HG02973 (cell line): Measurements from ENCODE around the gene ANTXR2.

Source experiments
- ATAC-seq: cut with Tn5 transposase; IDR thresholded peaks from one replicate; pipeline ENCODE4 v1.9.1; 2021; ENCODE audit warnings: moderate library complexity; ENCODE audit not compliant: unreplicated experiment

ANTXR2 gene

DNA sequence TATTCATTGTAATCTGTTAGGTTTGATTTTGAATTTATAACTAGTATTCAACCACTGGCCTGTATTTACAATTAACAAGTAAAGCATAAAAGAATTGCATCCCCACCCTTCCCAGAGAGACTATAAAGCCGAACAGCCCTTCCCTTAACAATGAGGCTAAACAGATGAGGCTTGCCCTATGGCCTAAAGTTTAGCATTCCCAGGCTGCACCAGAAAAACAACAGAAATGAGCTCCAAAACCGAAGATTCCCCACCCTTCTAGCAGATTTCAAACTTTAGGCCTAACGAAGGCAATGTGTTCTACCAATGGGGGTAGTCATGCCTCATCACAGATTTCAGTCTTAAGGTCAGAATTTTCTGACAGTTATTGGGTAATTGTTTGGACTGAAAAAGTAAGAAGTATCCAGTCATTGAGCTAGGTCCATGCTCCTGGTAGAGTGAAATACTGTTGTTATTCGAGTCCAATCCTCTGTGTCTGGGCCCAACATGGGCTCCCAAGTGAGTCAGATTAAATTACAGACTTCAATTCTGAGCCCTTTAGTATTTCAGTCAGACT is 197.6 kb downstream of the ANTXR2 start:
- ATAC-seq, result no peak

DNA sequence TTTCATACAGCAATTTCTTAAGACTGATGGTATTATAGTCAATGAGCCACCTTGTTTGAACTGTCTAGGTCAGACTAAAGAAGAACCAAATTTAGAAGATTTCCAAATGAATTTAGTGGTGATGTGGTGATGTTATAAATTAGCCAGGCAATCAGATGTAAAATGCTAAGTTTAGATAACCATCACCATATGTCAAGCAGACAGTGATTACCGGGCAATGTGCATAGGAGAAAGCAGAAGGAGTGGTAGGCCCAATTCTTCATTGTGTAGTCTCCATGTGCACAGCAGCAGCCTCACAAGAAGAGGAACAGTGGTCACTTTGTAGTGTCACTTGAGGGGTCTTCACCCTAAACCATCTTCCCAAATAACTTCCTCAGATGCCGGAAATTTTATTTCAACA is 198.8 kb downstream of the ANTXR2 start:
- no peak for ATAC-seq

DNA sequence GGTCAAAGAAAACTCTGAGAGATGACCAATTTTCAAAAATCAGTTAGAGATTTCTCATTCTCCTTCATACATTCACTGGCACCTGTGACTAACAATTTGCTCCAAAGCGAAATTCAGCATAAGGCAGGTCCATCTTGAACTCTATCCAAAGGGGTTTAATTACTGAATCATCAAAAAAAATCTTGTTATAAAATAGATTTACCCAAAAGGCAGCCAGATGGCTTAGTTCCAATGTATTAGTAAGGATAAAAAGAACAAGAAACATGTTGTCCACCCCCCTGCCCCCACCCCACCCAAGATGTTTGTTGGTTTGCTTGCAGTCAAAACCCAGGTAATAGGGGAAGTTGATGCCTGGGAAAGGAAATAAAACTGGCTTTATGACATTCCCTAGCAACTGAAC is 200.3 kb downstream of the ANTXR2 start:
- ATAC-seq, result no peak

GRCh38 chr4:79871961-79872360 is 201.1 kb downstream of the ANTXR2 start:
- ATAC-seq, result no peak

DNA sequence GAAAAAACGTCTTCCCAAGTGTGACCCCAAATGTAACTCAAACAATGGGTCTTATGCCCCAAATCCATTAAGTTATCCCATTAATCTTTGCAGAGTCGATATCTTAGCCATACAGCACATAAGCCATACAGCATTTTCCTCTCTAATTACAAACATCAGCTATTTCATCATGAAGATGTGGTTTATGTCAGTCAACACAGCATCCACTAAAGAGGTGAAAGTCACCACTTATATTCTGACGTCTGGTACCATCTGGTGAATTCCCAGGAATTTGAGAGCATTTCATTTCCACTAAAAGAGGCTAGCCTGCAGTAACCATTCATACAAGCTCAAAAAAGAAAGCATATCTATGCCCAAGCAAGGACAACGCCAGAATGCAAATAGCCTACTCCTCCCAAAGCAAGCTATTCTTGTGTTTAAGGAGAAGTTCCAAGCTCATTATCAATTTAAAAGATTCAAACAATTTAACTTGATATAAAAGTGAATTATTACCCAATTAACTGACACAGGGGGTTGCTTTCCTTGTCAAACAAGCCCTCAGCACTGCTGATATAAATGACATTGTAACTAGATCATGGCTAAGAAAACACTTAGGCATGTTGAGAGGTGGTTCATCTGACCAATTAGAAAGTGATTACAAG is 203.3 kb downstream of the ANTXR2 start:
- no peak for ATAC-seq

GRCh38 chr4:79865201-79865597 is 207.8 kb downstream of the ANTXR2 start:
- no peak for ATAC-seq

DNA sequence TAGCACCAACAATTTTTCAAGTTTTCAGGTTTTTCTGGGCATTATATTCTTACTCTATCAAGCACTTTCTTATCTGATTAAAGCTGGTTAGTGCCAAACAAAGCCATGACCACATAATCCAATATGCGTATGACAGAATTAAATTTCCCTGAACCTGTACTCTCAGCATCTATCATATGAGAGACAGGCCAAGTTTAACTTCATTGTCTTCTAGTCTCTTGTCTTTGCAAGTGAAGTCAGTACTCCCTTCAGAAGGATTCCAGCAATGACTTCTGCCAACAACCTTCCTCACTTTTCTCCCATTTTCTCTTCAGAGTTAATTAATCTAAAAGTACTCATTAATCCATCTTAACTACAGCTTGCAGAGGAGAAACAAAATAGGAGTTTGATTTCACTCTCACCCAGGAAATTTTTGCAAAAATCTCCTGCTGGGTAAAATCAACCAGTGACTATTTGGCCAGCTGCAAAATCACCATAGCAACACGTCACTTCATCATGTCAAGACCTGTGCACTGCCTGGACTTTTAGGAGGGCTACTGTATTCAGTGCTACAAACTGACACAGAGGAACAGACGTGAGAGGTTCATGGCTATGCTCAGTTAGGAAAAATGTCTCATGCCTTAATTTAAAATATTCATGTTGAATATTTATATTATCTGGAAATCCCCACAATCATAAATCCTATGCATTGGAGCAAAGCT is 208.4 kb downstream of the ANTXR2 start:
- ATAC-seq, result no peak

GRCh38 chr4:79863333-79863732 is 209.7 kb downstream of the ANTXR2 start:
- no peak for ATAC-seq

GRCh38 chr4:79862821-79863220 is 210.2 kb downstream of the ANTXR2 start:
- ATAC-seq, result no peak

GRCh38 chr4:79857811-79858210 is 215.2 kb downstream of the ANTXR2 start:
- no peak for ATAC-seq

GRCh38 chr4:79856196-79856595 is 216.8 kb downstream of the ANTXR2 start:
- no peak for ATAC-seq

DNA sequence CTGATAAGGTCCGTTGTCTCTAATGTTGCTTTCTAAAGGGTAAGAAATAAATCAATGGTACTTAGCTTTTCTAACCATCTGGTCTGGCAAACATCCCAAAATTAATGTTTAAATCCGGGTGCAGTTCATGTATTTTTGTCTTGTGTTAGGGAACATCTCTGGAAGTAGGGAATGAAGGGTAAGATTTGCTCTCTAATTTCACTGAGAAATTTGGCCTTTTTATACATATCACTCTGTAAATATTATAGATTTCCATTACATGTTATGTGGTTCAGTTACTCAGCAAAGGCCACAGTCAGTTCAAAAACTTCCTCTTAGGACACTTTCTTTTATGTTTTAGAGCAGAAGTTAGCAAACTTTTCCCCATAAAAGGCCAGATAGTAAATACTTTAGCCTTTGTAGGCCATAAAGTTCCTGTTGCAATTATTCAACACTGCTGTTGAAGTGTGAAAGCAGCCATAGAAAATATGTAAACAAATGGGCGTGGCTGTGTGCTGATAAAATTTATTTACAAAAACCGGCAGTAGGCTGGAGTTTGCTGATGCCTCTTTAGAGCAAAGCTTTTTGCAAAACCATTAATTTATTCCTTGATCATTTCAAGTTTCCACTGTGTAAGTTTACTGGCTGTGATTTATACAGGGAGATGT is 218.1 kb downstream of the ANTXR2 start:
- no peak for ATAC-seq

DNA sequence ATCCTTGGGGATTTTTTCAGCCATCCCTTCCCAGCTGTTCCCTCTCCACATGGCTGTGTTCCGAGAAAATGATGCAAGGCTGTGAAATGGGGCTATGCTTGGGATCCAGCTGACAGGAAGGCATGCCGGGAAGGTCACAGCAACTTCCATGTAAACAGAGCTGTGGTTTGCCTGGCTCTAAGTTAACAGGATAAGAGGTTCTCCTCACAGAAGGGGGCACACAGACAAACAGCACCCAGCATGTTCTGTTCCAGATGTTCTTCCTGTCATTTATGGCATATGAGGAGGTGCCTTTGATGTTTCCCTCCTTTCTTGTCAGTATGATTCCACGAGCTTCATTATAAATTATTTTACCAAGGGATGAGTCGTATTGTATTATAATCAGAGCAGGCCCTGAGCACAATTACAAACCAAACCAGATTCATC is 220.7 kb downstream of the ANTXR2 start:
- no peak for ATAC-seq

DNA sequence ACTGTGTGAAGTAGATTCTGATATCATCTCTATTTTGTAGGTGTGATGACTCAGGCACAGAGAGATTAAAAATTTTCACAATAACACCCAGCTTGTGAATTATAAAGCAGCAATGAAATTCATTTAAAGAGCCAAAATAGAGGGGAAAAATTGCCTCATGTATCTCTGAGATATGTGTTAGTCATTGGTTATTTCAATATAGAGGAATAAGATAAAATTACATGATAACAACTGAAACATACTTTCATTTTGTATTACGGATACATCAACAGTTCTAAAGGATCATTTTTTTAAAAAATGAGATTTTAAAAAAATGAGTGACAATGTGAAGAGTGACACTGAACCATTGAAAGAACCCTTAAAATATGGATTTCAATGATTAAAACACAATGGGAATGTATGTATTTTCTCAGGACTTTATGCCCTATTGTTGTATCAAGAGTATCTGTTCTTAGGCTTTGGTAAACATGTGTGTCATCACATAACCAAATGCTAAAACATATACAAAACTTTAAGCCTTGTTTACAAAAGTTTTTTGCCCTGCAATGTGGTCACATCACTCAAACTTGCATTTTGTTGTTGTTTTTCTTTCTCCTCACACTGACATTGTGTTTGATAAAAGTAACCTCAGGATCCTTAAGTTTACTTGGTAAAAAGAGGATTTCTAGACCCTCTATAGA is 221.3 kb downstream of the ANTXR2 start:
- ATAC-seq, result no peak
